ENCODE data around the gene RHOF.

Gene RHOF

GRCh38 chr12:121793440-121793837 is at the start of gene RHOF:
TSS of gene RHOF (minus strand) at chr12:121793688. CDS start at chr12:121793633, 55 bp downstream.
- peak; percentile 91 for DNase-seq (ENCODE audit: low spot score)

- DNase-seq (ENCODE audit: low spot score), result no peak
Observed at GRCh38 chr12:121839993-121840761, 46.7 kb upstream of the RHOF start.

- DNase-seq (ENCODE audit: low spot score), result peak; percentile 100
Observed at GRCh38 chr12:121839106-121839992, 45.9 kb upstream of the RHOF start.

- no peak for DNase-seq (ENCODE audit: low spot score)
Observed at GRCh38 chr12:121838126-121838525, 44.6 kb upstream of the RHOF start.

- no peak for DNase-seq (ENCODE audit: low spot score)
Observed at GRCh38 chr12:121837680-121838079, 44.2 kb upstream of the RHOF start.

- no peak for DNase-seq (ENCODE audit: low spot score)
Observed at GRCh38 chr12:121831571-121832245, 38.2 kb upstream of the RHOF start.

- no peak for DNase-seq (ENCODE audit: low spot score)
Observed at GRCh38 chr12:121830588-121831265, 37.2 kb upstream of the RHOF start.

- DNase-seq (ENCODE audit: low spot score), result no peak
Observed at GRCh38 chr12:121830134-121830533, 36.6 kb upstream of the RHOF start.

- DNase-seq (ENCODE audit: low spot score), result no peak
Observed at GRCh38 chr12:121829250-121829918, 35.9 kb upstream of the RHOF start.

- DNase-seq (ENCODE audit: low spot score), result no peak
Observed at GRCh38 chr12:121828826-121829225, 35.3 kb upstream of the RHOF start.

GRCh38 chr12:121828306-121828705 is 34.8 kb upstream of the RHOF start:
- DNase-seq (ENCODE audit: low spot score), result no peak

- DNase-seq (ENCODE audit: low spot score), result no peak
Observed at GRCh38 chr12:121827351-121828099, 34.0 kb upstream of the RHOF start.

- DNase-seq (ENCODE audit: low spot score), result no peak
Observed at GRCh38 chr12:121826318-121827150, 33.0 kb upstream of the RHOF start.

- no peak for DNase-seq (ENCODE audit: low spot score)
Observed at GRCh38 chr12:121825041-121825523, 31.6 kb upstream of the RHOF start.

GRCh38 chr12:121823727-121824115 is 30.2 kb upstream of the RHOF start:
- no peak for DNase-seq (ENCODE audit: low spot score)

- DNase-seq (ENCODE audit: low spot score), result no peak
Observed at GRCh38 chr12:121823101-121823726, 29.7 kb upstream of the RHOF start.

GRCh38 chr12:121822393-121823100 is 29.1 kb upstream of the RHOF start:
- DNase-seq (ENCODE audit: low spot score), result no peak

- no peak for DNase-seq (ENCODE audit: low spot score)
Observed at GRCh38 chr12:121820056-121820455, 26.6 kb upstream of the RHOF start.

Measured in LoVo (cell line).